Adrenal gland (tissue), 5 donors: Measurements from ENCODE around the gene TMEM72.

ENCODE experiments used
- CTCF ChIP-seq, 6 experiments: fragments of 450-650 bp in 4 of 6; fragments of 200-600 bp in 2 of 6; sonication (generic) in 1 of 6; IDR thresholded peaks; 1 replicate in 5 of 6; 2 replicates in 1 of 6; pipeline versions ENCODE4 v1.5.1 to v1.8.0; 2016 to 2021; ENCODE audit warnings: antibody characterized with exemption in 6 of 6, mild to moderate bottlenecking in 2 of 6, moderate library complexity in 1 of 6
- POLR2A ChIP-seq, 2 donors: fragments of 450-650 bp; IDR thresholded peaks; one replicate each; pipeline ENCODE4 v1.6.1; 2017; ENCODE audit warnings: antibody characterized with exemption in 2 of 2, mild to moderate bottlenecking in 2 of 2, moderate library complexity in 1 of 2
- donor health status: DM: no; HTN: no; CAD: no.

GRCh38 chr10:44862006-44862751, 49.0 kb upstream of the TMEM72 start:
- TF ChIP-seq CTCF (IDR thresholded peaks at IDR 0.05) (no peak), POLR2A (IDR thresholded peaks at IDR 0.05) (no peak)
